Mammary epithelial cell (primary cell): ENCODE data around the gene KARS1.

Source experiments
- CTCF ChIP-seq, 2 donors: IDR thresholded peaks in 1 of 2; conservative IDR thresholded peaks in 1 of 2; 2 replicates each; pipeline ENCODE4 v1.5.1; 2011 to 2012; ENCODE audit warnings: inconsistent platforms in 2 of 2, low read length in 2 of 2, mild to moderate bottlenecking in 2 of 2, control low read depth in 1 of 2, low read depth in 1 of 2; ENCODE audit not compliant: insufficient read depth in 1 of 2; ENCODE audit errors: extremely low read depth in 1 of 2
- EZH2 ChIP-seq: IDR thresholded peaks from 2 replicates; pipeline ENCODE4 v1.6.1; 2012; ENCODE audit warnings: low read length, inconsistent platforms, borderline replicate concordance

- TF ChIP-seq CTCF (conservative IDR thresholded peaks at IDR 0.05 in 1 of 2, IDR thresholded peaks at IDR 0.05 in 1 of 2; ENCODE audit: extremely low read depth in 1 of 2, insufficient read depth in 1 of 2, low read depth in 1 of 2, low read length in 2 of 2) (no peak), EZH2 (no peak)
Measured at GRCh38 chr16:75630052-75630451, 17.4 kb downstream of the KARS1 start.
